Measurements from ENCODE around the gene ABLIM3.

GRCh38 chr5:149188383-149188782 lies 47.1 kb downstream of the ABLIM3 start:
- TF ChIP-seq REST (IDR thresholded peaks at IDR 0.05; ENCODE audit: insufficient read depth in 1 of 2, low read depth in 2 of 2, low read length in 2 of 2) (no peak), POLR2AphosphoS5 (IDR thresholded peaks at IDR 0.05; ENCODE audit: low read depth, low read length) (no peak), TAF1 (IDR thresholded peaks at IDR 0.05; ENCODE audit: borderline replicate concordance, insufficient read depth, low read length) (no peak), SIN3A (IDR thresholded peaks at IDR 0.05; ENCODE audit: borderline replicate concordance, insufficient read depth, low read length) (no peak)
